ENCODE measurements around the gene PPP2R5D. TPM values are rescaled to one million over a fixed set of nuclear protein-coding genes. Genes with fewer than 3 reads are reported as not detected.
"Not testable (repeated sequence)": the region's sequence is repeated elsewhere in the genome, so short reads cannot be mapped to it uniquely, and the experiment has no call there.

The PPP2R5D gene
- total RNA-seq, 1 donor from 2014 or later: 52.2 TPM

DNA sequence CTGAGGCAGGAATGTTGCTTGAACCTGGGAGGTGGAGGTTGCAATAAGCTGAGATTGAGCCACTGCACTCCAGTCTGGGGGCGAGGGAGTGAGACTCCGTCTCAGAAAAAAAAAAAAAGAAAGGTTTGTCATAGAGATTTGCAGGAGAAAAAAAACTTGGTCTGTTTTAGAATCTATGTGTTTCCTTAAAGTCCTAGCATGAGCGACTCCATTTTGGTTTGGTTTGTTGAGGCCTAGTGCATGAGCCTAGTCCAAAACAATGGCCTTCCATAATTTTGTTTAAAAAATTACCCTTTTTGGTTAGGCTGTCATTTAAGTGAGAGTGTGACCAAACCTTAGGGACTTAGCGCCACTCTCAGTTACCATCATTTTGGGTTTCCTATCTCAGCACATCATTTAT, 32.0 kb upstream of the PPP2R5D start:
- DNase-seq (ENCODE audit: low spot score, unreplicated experiment): no peak
- Mint-ChIP-seq H3K27ac (no peak overlapping the region), H3K36me3 (ENCODE audit: insufficient read depth) (peaks cover 1% of the 10 kb centered on the region), H3K4me1 (ENCODE audit: low read depth) (no peaks in the 10 kb centered on the region), H3K27me3 (no peaks in the 10 kb centered on the region), H3K4me3 (ENCODE audit: low read depth) (no peak overlapping the region), H3K9me3 (ENCODE audit: low read depth) (no peaks in the 10 kb centered on the region)
- TF ChIP-seq, protein P1, sequence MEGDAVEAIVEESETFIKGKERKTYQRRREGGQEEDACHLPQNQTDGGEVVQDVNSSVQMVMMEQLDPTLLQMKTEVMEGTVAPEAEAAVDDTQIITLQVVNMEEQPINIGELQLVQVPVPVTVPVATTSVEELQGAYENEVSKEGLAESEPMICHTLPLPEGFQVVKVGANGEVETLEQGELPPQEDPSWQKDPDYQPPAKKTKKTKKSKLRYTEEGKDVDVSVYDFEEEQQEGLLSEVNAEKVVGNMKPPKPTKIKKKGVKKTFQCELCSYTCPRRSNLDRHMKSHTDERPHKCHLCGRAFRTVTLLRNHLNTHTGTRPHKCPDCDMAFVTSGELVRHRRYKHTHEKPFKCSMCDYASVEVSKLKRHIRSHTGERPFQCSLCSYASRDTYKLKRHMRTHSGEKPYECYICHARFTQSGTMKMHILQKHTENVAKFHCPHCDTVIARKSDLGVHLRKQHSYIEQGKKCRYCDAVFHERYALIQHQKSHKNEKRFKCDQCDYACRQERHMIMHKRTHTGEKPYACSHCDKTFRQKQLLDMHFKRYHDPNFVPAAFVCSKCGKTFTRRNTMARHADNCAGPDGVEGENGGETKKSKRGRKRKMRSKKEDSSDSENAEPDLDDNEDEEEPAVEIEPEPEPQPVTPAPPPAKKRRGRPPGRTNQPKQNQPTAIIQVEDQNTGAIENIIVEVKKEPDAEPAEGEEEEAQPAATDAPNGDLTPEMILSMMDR (IDR thresholded peaks at IDR 0.05; ENCODE audit: unreplicated experiment): no peak

DNA sequence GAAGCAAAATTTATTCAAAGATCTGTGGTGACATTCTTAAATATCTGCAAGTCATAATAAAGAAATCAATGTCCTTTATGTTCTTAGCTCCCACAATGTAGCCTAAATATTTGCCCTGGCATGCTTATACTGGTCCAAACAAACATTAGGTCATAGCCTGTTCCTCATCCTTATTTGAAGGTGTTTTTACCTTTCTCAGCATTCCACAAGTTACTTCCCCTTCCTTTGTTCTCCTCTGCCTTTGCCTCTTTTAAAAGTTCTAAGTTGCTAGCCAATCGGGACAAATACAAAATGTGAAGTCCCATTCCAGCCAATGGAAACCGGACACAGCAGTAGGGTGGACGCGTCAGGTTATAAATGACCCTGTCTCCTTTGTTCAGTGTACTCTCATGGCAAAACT, 30.0 kb upstream of the PPP2R5D start:
- DNase-seq (ENCODE audit: low spot score, unreplicated experiment); H3K36me3 Mint-ChIP-seq (ENCODE audit: insufficient read depth); H3K9me3 Mint-ChIP-seq (ENCODE audit: low read depth); H3K4me3 Mint-ChIP-seq (ENCODE audit: low read depth); H3K4me1 Mint-ChIP-seq (ENCODE audit: low read depth); H3K27me3 Mint-ChIP-seq; H3K27ac Mint-ChIP-seq: not testable (repeated sequence)

DNA sequence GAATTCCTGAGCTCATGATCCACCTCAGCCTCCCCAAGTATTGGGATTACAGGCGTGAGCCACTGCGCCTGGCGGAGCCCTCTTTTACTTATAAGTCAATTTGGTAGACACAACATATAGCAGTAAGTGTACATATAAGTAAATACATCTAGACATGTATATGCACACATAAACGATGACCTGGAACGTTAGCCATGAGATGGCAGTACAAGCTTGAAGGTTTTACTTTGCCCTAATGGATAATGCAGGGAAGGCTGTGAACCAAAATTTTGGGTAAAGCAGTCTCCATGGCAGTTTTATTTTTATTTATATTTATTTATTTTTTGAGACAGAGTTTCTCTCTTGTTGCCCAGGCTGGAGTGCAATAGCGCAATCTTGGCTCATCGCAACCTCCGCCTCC, 26.2 kb upstream of the PPP2R5D start:
- Mint-ChIP-seq H3K4me3 (ENCODE audit: low read depth) (no peak overlapping the region), H3K9me3 (ENCODE audit: low read depth) (no peaks in the 10 kb centered on the region), H3K4me1 (ENCODE audit: low read depth) (peaks cover 4% of the 10 kb centered on the region)

DNA sequence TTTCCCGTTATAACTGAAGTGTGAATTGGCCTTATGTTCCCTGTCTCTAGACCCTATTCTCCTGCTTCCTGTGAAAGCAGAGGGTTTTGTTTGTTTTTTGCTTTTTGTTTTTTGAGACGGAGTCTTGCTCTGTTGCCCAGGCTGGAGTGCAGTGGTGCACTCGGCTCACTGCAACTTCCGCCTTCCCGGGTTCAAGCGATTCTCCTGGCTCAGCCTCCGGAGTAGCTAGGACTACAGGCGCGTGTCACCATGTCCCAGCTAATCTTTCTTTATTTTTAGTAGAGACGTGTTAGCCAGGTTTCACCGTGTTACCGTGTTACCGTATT, 24.5 kb upstream of the PPP2R5D start:
- TF ChIP-seq, protein P1 (IDR thresholded peaks at IDR 0.05; ENCODE audit: unreplicated experiment): no peak
- peaks cover 21% of the 10 kb centered on the region for H3K27me3 Mint-ChIP-seq
- DNase-seq (ENCODE audit: low spot score, unreplicated experiment): no peak
- H3K4me1 Mint-ChIP-seq (ENCODE audit: low read depth): peaks cover 4% of the 10 kb centered on the region
- peaks cover 4% of the 10 kb centered on the region for H3K36me3 Mint-ChIP-seq (ENCODE audit: insufficient read depth)
- peak overlapping the region; percentile 80 for H3K4me3 Mint-ChIP-seq (ENCODE audit: low read depth)
- no peak overlapping the region for H3K27ac Mint-ChIP-seq
- H3K9me3 Mint-ChIP-seq (ENCODE audit: low read depth): no peaks in the 10 kb centered on the region

More for the DNA sequence above, 26.2 kb upstream of the PPP2R5D start:
- DNase-seq (ENCODE audit: low spot score, unreplicated experiment): no peak
- Mint-ChIP-seq H3K36me3 (ENCODE audit: insufficient read depth) (peaks cover 4% of the 10 kb centered on the region), H3K27ac (no peak overlapping the region), H3K27me3 (peaks cover 21% of the 10 kb centered on the region)
- TF ChIP-seq, protein P1 (IDR thresholded peaks at IDR 0.05; ENCODE audit: unreplicated experiment): no peak

GRCh38 chr6:42960243-42961019, 23.9 kb upstream of the PPP2R5D start, which contains the start of gene GNMT:
Gene GNMT, plus strand, starts transcription at chr6:42960754. Its CDS starts 14 bp downstream, at chr6:42960768.
- Mint-ChIP-seq H3K27me3 (peaks cover 21% of the 10 kb centered on the region), H3K9me3 (ENCODE audit: low read depth) (no peaks in the 10 kb centered on the region), H3K4me1 (ENCODE audit: low read depth) (peaks cover 4% of the 10 kb centered on the region), H3K36me3 (ENCODE audit: insufficient read depth) (peaks cover 4% of the 10 kb centered on the region), H3K4me3 (ENCODE audit: low read depth) (peak within 1 kb of the TSS; percentile 80), H3K27ac (peak within 1 kb of the TSS; percentile 56)
- DNase-seq (ENCODE audit: low spot score, unreplicated experiment): peak; percentile 64
- TF ChIP-seq, protein P1 (IDR thresholded peaks at IDR 0.05; ENCODE audit: unreplicated experiment): no peak

DNA sequence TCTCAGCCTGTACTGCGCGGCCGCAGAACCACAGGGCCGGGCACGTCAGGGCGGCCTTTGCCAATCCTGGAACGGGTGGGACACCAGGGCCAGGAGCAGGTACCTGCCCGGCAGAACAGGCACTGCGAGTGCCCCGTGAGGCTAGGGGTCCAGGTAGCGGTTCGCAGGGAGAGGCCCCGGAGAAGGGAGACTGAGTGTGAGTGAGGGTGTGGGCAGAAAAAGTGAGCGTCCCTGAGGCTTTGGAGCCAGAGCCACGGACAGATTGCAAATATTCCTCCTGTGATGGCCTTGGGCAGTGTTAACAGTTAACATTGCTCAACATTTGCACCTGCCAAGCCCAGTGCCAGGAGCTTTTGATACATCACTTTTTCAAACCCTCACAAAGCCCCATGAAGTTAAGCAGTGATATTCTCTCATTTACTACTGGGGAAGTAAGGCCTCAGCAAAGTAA, 23.3 kb upstream of the PPP2R5D start:
- no peak overlapping the region for H3K27ac Mint-ChIP-seq
- DNase-seq (ENCODE audit: low spot score, unreplicated experiment): no peak
- H3K4me3 Mint-ChIP-seq (ENCODE audit: low read depth): peak overlapping the region; percentile 80
- H3K9me3 Mint-ChIP-seq (ENCODE audit: low read depth): no peaks in the 10 kb centered on the region
- peaks cover 4% of the 10 kb centered on the region for H3K4me1 Mint-ChIP-seq (ENCODE audit: low read depth)
- TF ChIP-seq, protein P1 (IDR thresholded peaks at IDR 0.05; ENCODE audit: unreplicated experiment): no peak
- peaks cover 4% of the 10 kb centered on the region for H3K36me3 Mint-ChIP-seq (ENCODE audit: insufficient read depth)
- H3K27me3 Mint-ChIP-seq: peaks cover 21% of the 10 kb centered on the region
